ENCODE data around the gene EPHA3. TPM values are rescaled to one million over a fixed set of nuclear protein-coding genes. Genes with fewer than 3 reads are reported as not detected.

EPHA3 gene
- total RNA-seq, 2 donors from 2014 or later: 0.15 to 0.18 TPM

GRCh38 chr3:89061259-89061658, 46.2 kb upstream of the EPHA3 start:
- Histone ChIP-seq H3K4me1 (ENCODE audit: control insufficient read depth, insufficient read depth, low read length) (no peaks in the 10 kb centered on the region), H3K9me3 (ENCODE audit: control insufficient read depth, low read length) (no peaks in the 10 kb centered on the region), H3K4me3 (ENCODE audit: low read length) (no peak overlapping the region), H3K9ac (ENCODE audit: extremely low read depth, low read length, poor library complexity, severe bottlenecking) (no peak overlapping the region), H3K36me3 (ENCODE audit: control insufficient read depth, insufficient read depth, low read length) (no peaks in the 10 kb centered on the region), H3K27me3 (ENCODE audit: control insufficient read depth, insufficient read depth, low read length, poor library complexity, severe bottlenecking) (no peaks in the 10 kb centered on the region), H3K27ac (ENCODE audit: low read depth, low read length) (no peak overlapping the region)
- Mint-ChIP-seq H3K36me3 (ENCODE audit: low read depth) (no peaks in the 10 kb centered on the region), H3K4me3 (no peak overlapping the region), H3K27ac (no peak overlapping the region), H3K27me3 (ENCODE audit: insufficient read depth) (no peaks in the 10 kb centered on the region), H3K4me1 (no peaks in the 10 kb centered on the region), H3K9me3 (no peaks in the 10 kb centered on the region)
- DNase-seq: no peak
- no peak for TF ChIP-seq CTCF (conservative IDR thresholded peaks at IDR 0.05)
- 100% methylated on average over 2 of the region's 2 CpGs; no CpG with 5 or more reads in 1 of the 2 experiments for WGBS, 2 experiments (ENCODE audit: insufficient coverage in 1 of 2, insufficient read length in 1 of 2)

DNA sequence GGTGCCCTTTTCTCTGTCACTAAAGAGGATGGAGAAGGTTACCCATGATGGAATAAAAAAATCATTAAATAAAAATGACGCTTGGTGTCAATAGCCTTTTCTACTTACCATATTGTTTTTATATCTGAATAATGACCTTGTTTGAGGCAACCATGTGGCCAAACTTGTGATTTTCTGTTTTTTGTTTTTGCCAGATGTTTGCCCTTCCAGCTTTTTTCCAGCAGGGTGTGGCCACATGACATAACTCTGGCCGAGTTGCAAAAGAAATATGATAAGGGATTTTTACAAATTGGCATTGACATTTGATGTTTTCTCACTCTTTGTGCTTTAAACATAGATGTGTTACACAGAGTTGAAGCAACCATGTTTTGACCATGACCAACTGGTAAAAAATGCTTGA, 39.7 kb upstream of the EPHA3 start:
- Histone ChIP-seq H3K4me1 (ENCODE audit: control insufficient read depth, insufficient read depth, low read length) (no peaks in the 10 kb centered on the region), H3K4me3 (ENCODE audit: low read length) (no peak overlapping the region), H3K9ac (ENCODE audit: extremely low read depth, low read length, poor library complexity, severe bottlenecking) (no peak overlapping the region), H3K9me3 (ENCODE audit: control insufficient read depth, low read length) (no peaks in the 10 kb centered on the region), H3K27ac (ENCODE audit: low read depth, low read length) (no peak overlapping the region), H3K36me3 (ENCODE audit: control insufficient read depth, insufficient read depth, low read length) (no peaks in the 10 kb centered on the region), H3K27me3 (ENCODE audit: control insufficient read depth, insufficient read depth, low read length, poor library complexity, severe bottlenecking) (no peaks in the 10 kb centered on the region)
- no peak for TF ChIP-seq CTCF (conservative IDR thresholded peaks at IDR 0.05)
- peaks cover 6% of the 10 kb centered on the region for H3K9me3 Mint-ChIP-seq
- no peaks in the 10 kb centered on the region for H3K36me3 Mint-ChIP-seq (ENCODE audit: low read depth)
- WGBS, 2 experiments (ENCODE audit: insufficient coverage in 1 of 2, insufficient read length in 1 of 2): 80 to 94% methylated on average over 1 to 2 of the region's 2 CpGs
- no peak overlapping the region for H3K27ac Mint-ChIP-seq
- H3K27me3 Mint-ChIP-seq (ENCODE audit: insufficient read depth): no peaks in the 10 kb centered on the region
- H3K4me1 Mint-ChIP-seq: peaks cover 2% of the 10 kb centered on the region
- no peak overlapping the region for H3K4me3 Mint-ChIP-seq
- DNase-seq: no peak

DNA sequence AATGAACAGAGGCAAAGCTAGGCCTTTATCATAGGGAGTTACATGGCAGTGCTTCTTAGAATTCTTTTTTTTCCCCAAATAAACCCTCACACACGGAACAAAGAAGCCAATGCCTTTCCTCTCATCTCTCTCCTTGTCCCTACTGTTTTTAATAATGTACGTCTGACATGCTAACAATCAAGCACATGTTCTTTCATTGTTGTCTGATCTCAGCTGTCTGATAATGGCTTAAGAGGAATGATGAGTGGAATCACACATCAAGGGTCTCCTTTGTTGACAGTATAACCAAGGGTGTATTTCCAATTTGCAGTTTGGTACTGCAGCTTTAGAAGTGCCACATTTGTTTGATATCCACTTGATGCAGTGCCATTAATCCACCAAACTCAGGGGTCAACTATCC, 34.8 kb upstream of the EPHA3 start:
- Mint-ChIP-seq H3K27ac (no peak overlapping the region), H3K27me3 (ENCODE audit: insufficient read depth) (no peaks in the 10 kb centered on the region), H3K9me3 (peaks cover 18% of the 10 kb centered on the region), H3K4me3 (no peak overlapping the region), H3K4me1 (peaks cover 3% of the 10 kb centered on the region), H3K36me3 (ENCODE audit: low read depth) (no peaks in the 10 kb centered on the region)
- Histone ChIP-seq H3K27me3 (ENCODE audit: control insufficient read depth, insufficient read depth, low read length, poor library complexity, severe bottlenecking) (no peaks in the 10 kb centered on the region), H3K36me3 (ENCODE audit: control insufficient read depth, insufficient read depth, low read length) (no peaks in the 10 kb centered on the region), H3K27ac (ENCODE audit: low read depth, low read length) (peak overlapping the region; percentile 84), H3K9ac (ENCODE audit: extremely low read depth, low read length, poor library complexity, severe bottlenecking) (no peak overlapping the region), H3K9me3 (ENCODE audit: control insufficient read depth, low read length) (peaks cover 7% of the 10 kb centered on the region), H3K4me3 (ENCODE audit: low read length) (no peak overlapping the region), H3K4me1 (ENCODE audit: control insufficient read depth, insufficient read depth, low read length) (no peaks in the 10 kb centered on the region)
- 86% methylated on average over 2 of the region's 2 CpGs; no CpG with 5 or more reads in 1 of the 2 experiments for WGBS, 2 experiments (ENCODE audit: insufficient coverage in 1 of 2, insufficient read length in 1 of 2)
- DNase-seq: no peak
- TF ChIP-seq CTCF (conservative IDR thresholded peaks at IDR 0.05): no peak
